GM12878 (cell line): Measurements from ENCODE around the gene CDCP1. TPM values are rescaled to one million over a fixed set of nuclear protein-coding genes. Genes with fewer than 3 reads are reported as not detected.

Experiments
- ATAC-seq: fragments of 200-7000 bp; cut with Tn5 transposase; 3 replicates; pipeline ENCODE4 v1.9.1; 2020; ENCODE audit warnings: mild to moderate bottlenecking, moderate library complexity
- BruUV-seq: library from RNA; stranded (reverse); fragments of 400-500 nt; replicated peaks from 2 replicates; lab custom pipeline; 2021; lab: Mats Ljungman, UMichigan
- CTCF ChIA-PET: fragments of 300-600 bp; sonication (Branson Sonifier 250); formaldehyde crosslinking; extraction: SDS; loops from one replicate; lab custom pipeline; 2021; ENCODE audit warnings: inconsistent platforms; lab: Yijun Ruan, JAX
- POLR2A ChIA-PET: fragments of 350-600 bp; formaldehyde crosslinking; extraction: SDS; loops from one replicate; lab custom pipeline; 2021; ENCODE audit warnings: inconsistent platforms; lab: Charles Lee
- RAD21 ChIA-PET: fragments of 300-600 bp; sonication (Branson Sonifier 250); formaldehyde crosslinking; loops from one replicate; lab custom pipeline; 2023; ENCODE audit warnings: antibody characterized with exemption; ENCODE audit not compliant: unreplicated experiment; lab: Charles Lee
- SMC1A ChIA-PET: fragments of 300-600 bp; sonication (Branson Sonifier 250); formaldehyde crosslinking; loops from one replicate; lab custom pipeline; 2023; ENCODE audit not compliant: unreplicated experiment, uncharacterized antibody; lab: Charles Lee
- DNase-seq: peaks from one replicate; pipeline ENCODE4 v3.0.0-alpha.2; 2011; ENCODE audit warnings: low read depth, low spot score
- FAIRE-seq: peaks from 3 replicates; lab custom pipeline; 2011; peaks lifted over from hg19 to GRCh38; lab: Jason Lieb, UNC
- H2AFZ ChIP-seq: 2 replicates; pipeline ENCODE4 v1.6.0; 2011; ENCODE audit warnings: low read depth, low read length, control low read depth; ENCODE audit not compliant: control insufficient read depth
- H3K27ac ChIP-seq: 2 replicates; pipeline ENCODE4 v1.5.1; 2011; ENCODE audit warnings: control low read depth; ENCODE audit not compliant: control insufficient read depth, insufficient read depth
- H3K27me3 ChIP-seq, 2 experiments: replicated peaks in 1 of 2; 2 replicates each; pipeline versions ENCODE4 v1.6.0 to v1.6.1; 2011; ENCODE audit warnings: low read length in 1 of 2; ENCODE audit not compliant: control insufficient read depth in 2 of 2, insufficient read depth in 2 of 2
- H3K36me3 ChIP-seq, 2 experiments: 2 replicates each; pipeline ENCODE4 v1.5.1; 2011; ENCODE audit warnings: low read length in 1 of 2; ENCODE audit not compliant: control insufficient read depth in 2 of 2, insufficient read depth in 2 of 2
- H3K4me1 ChIP-seq: 2 replicates; pipeline ENCODE4 v1.6.1; 2011; ENCODE audit warnings: mild to moderate bottlenecking, low read length, moderate library complexity, mixed read lengths; ENCODE audit not compliant: control insufficient read depth, insufficient read depth
- H3K4me2 ChIP-seq: 2 replicates; pipeline ENCODE4 v1.6.0; 2011; ENCODE audit warnings: control low read depth; ENCODE audit not compliant: control insufficient read depth, insufficient read depth
- H3K4me3 ChIP-seq: fragments of 200-600 bp; sonication (generic); 2 replicates; pipeline ENCODE4 v1.5.1; 2016
- H3K79me2 ChIP-seq: 2 replicates; pipeline ENCODE4 v1.6.0; 2011; ENCODE audit warnings: low read length; ENCODE audit not compliant: control insufficient read depth, insufficient read depth
- H3K9ac ChIP-seq: 2 replicates; pipeline ENCODE4 v1.8.0; 2011; ENCODE audit warnings: low read length, control low read depth, mixed read lengths; ENCODE audit not compliant: control insufficient read depth, insufficient read depth
- H3K9me3 ChIP-seq: replicated peaks from 3 replicates; pipeline ENCODE4 v1.5.1; 2011; ENCODE audit warnings: mild to moderate bottlenecking, low read length; ENCODE audit not compliant: control insufficient read depth, insufficient read depth
- H4K20me1 ChIP-seq: 2 replicates; pipeline ENCODE4 v1.6.0; 2011; ENCODE audit not compliant: control insufficient read depth, insufficient read depth
- FOS ChIP-seq: IDR thresholded peaks from 3 replicates; pipeline ENCODE4 v1.6.1; 2011; ENCODE audit warnings: borderline replicate concordance; ENCODE audit not compliant: insufficient read length; ENCODE audit errors: extremely low read depth
- HDAC6 ChIP-seq: fragments of 200-600 bp; sonication (generic); IDR thresholded peaks from one replicate; pipeline ENCODE4 v1.8.0; 2017; ENCODE audit warnings: antibody characterized with exemption; ENCODE audit not compliant: unreplicated experiment
- HSF1 ChIP-seq: fragments of 150-350 bp; IDR thresholded peaks from 2 replicates; pipeline ENCODE4 v1.6.1; 2014; ENCODE audit warnings: mild to moderate bottlenecking, low read depth, low read length
- MTA2 ChIP-seq: fragments of 450-650 bp; IDR thresholded peaks from 2 replicates; pipeline ENCODE4 v1.6.1; 2016; ENCODE audit warnings: low read depth, mild to moderate bottlenecking, moderate library complexity
- NBN ChIP-seq: fragments of 450-650 bp; IDR thresholded peaks from 2 replicates; pipeline ENCODE4 v1.6.1; 2016
- SMAD1 ChIP-seq: fragments of 450-650 bp; IDR thresholded peaks from 2 replicates; pipeline ENCODE4 v1.6.1; 2018; ENCODE audit warnings: mild to moderate bottlenecking, low read depth; ENCODE audit not compliant: partially characterized antibody
- WGBS: methylation state at CpG from one replicate; pipeline ENCODE4 v1.1.6; 2016; ENCODE audit warnings: low lambda C conversion rate; ENCODE audit not compliant: insufficient replicate concordance, insufficient coverage; ENCODE audit errors: missing lambda C conversion rate; 5-methylcytosine and 5-hydroxymethylcytosine counted together
- in situ Hi-C: fragments of 300-500 bp; cut with MboI; formaldehyde crosslinking; loops from 9 replicates; pipeline ENCODE4 v1.14.3; 2018; ENCODE audit warnings: mixed read lengths
- intact Hi-C: fragments of 100-400 bp; cut with micrococcal nuclease; formaldehyde crosslinking; loops from one replicate; pipeline ENCODE4 v1.14.2; 2022; ENCODE audit not compliant: unreplicated experiment
- polyA plus RNA-seq, 11 experiments: library from polyadenylated mRNA; depleted of rRNA in 4 of 11; unstranded in 6 of 11; stranded (reverse) in 5 of 11; fragments of >200 nt; fragmentation: Nextera tagmentation in 4 of 11; fragmentation: Illumina TruSeq in 1 of 11; extraction: Ambion mirVana in 4 of 11; extraction: Trizol in 1 of 11; gene quantifications; 1 replicate in 1 of 11; 2 replicates in 10 of 11; pipeline versions ENCODE4 v1.2.1 to v1.2.3, GENCODE V29; 2011 to 2016; ENCODE audit warnings: inconsistent platforms in 2 of 11, missing spikeins in 2 of 11, low read depth in 1 of 11
- total RNA-seq, 4 experiments: library from RNA; depleted of rRNA in 3 of 4; stranded (reverse); fragments of >200 nt in 3 of 4; fragmentation: Illumina TruSeq in 1 of 4; extraction: Trizol in 1 of 4; gene quantifications; 2 replicates each; pipeline versions ENCODE4 v1.2.1 to v1.2.3, GENCODE V29; 2013 to 2021

CDCP1 gene
- total and polyA plus RNA-seq, 10 of the 15 experiments (the other 5 are each of a cell fraction or from before 2014, with no cell fraction given): 0.35 to 2.2 (median 0.86) TPM

GRCh38 chr3:45112939-45113338 lies 33.2 kb downstream of the CDCP1 start:
- intact Hi-C loops (no loop called here), in situ Hi-C loops (no loop called here)
- H3K36me3 ChIP-seq: no peaks in the 10 kb centered on the region
- no peak for FAIRE-seq
- CTCF ChIA-PET: interaction anchor here (1.2 to 3.5 kb wide), 7 partner anchors 9 to 75 kb away, joined by 3 to 22 read pairs (median 4); no protein-coding TSS in a partner anchor
- no peak for TF ChIP-seq SMAD1
- no peak for TF ChIP-seq HSF1
- no peak for TF ChIP-seq FOS
- H3K4me2 ChIP-seq: no peak overlapping the region
- peaks cover 3% of the 10 kb centered on the region; the same call in 1 of the 2 replicates for H3K4me1 ChIP-seq
- H3K27ac ChIP-seq: no peak overlapping the region
- BruUV-seq: no TSS peak
- no peak for ATAC-seq
- RAD21 ChIA-PET: interaction anchor here (1.2 to 3.7 kb wide), 4 partner anchors 11 to 544 kb away, joined by 3 to 16 read pairs (median 6); no protein-coding TSS in a partner anchor
- 63% methylated on average over 4 of the region's 4 CpGs for WGBS
- no peak overlapping the region for H2AFZ ChIP-seq
- SMC1A ChIA-PET: interaction anchor here (0.8 to 4.7 kb wide), 6 partner anchors 10 to 97 kb away, joined by 3 to 34 read pairs (median 8); no protein-coding TSS in a partner anchor
- no peaks in the 10 kb centered on the region for H4K20me1 ChIP-seq
- no peaks in the 10 kb centered on the region for H3K9me3 ChIP-seq
- H3K4me3 ChIP-seq: no peak overlapping the region
- H3K79me2 ChIP-seq: no peaks in the 10 kb centered on the region
- DNase-seq: no peak
- H3K9ac ChIP-seq: no peak overlapping the region
- no peaks in the 10 kb centered on the region for H3K27me3 ChIP-seq
- POLR2A ChIA-PET: interaction anchor here (0.5 to 1.0 kb wide), 2 partner anchors 23 to 748 kb away, joined by 3 read pairs; no protein-coding TSS in a partner anchor

- DNase-seq (no peak), FAIRE-seq (no peak), ATAC-seq (no peak)
- no peaks in the 10 kb centered on the region for H3K9me3 ChIP-seq
- CTCF ChIA-PET: interaction anchor here (1.0 kb wide), 2 partner anchors 13 to 25 kb away, joined by 3 to 4 read pairs; no protein-coding TSS in a partner anchor
- WGBS: 76% methylated on average over 10 of the region's 10 CpGs
- intact Hi-C loops: no loop called here
- no peaks in the 10 kb centered on the region for H3K79me2 ChIP-seq
- no peaks in the 10 kb centered on the region for H4K20me1 ChIP-seq
- POLR2A ChIA-PET: no interaction called here
- H3K4me1 ChIP-seq: peaks cover 3% of the 10 kb centered on the region; the same call in 1 of the 2 replicates
- RAD21 ChIA-PET: interaction anchor here (0.8 to 3.7 kb wide), 3 partner anchors 13 to 100 kb away, joined by 3 to 16 read pairs (median 3); no protein-coding TSS in a partner anchor
- no peak overlapping the region for H3K27ac ChIP-seq
- no peak overlapping the region for H3K4me2 ChIP-seq
- H3K9ac ChIP-seq: no peak overlapping the region
- in situ Hi-C loops: no loop called here
- no peak overlapping the region for H2AFZ ChIP-seq
- BruUV-seq: no TSS peak
- H3K4me3 ChIP-seq: no peak overlapping the region
- H3K27me3 ChIP-seq: no peaks in the 10 kb centered on the region
- H3K36me3 ChIP-seq: no peaks in the 10 kb centered on the region
- TF ChIP-seq NBN (0 out of 2 replicates have a peak, but pooled peaks have one; percentile 7), MTA2 (peak; percentile 4; the same call in 1 of the 2 replicates), HDAC6 (no peak)
- SMC1A ChIA-PET: interaction anchor here (0.8 to 4.7 kb wide), 6 partner anchors 9 to 100 kb away, joined by 3 to 34 read pairs (median 6); no protein-coding TSS in a partner anchor
Observed at GRCh38 chr3:45110509-45110833, 35.7 kb downstream of the CDCP1 start.
